Measurements from ENCODE around the gene STPG2. TPM values are rescaled to one million over a fixed set of nuclear protein-coding genes. Genes with fewer than 3 reads are reported as not detected.

Gene STPG2
- total and polyA plus RNA-seq, 10 of the 15 experiments (the other 5 are each of a cell fraction or from before 2014, with no cell fraction given): 0.13 to 0.24 TPM; not detected in 8

DNA sequence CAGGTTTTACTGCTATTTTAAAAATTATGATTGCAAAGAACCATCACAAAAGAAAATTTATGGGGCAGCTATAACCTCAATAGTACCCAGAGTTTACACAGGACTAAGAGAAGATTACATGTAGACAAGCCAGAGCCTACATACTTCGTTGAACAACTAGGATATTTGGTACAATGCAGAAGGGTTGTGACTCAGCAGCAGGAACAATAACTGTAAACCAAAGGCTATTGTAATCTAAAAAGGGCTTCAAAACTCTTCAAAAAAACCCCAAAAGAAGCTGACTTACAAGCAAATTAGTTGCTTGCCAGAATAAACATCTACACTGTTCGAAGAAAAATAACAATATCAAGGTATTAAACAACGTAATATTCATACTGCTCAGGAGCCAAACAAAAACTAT lies 618.0 kb downstream of the STPG2 start:
- 0% methylated on average over 3 of the region's 3 CpGs for WGBS (ENCODE audit: insufficient coverage, insufficient replicate concordance, low lambda C conversion rate, missing lambda C conversion rate)
- TF ChIP-seq SMAD5 (IDR thresholded peaks at IDR 0.05; ENCODE audit: low read depth) (no peak), EED (IDR thresholded peaks at IDR 0.05; ENCODE audit: low read depth) (no peak), ZNF384 (IDR thresholded peaks at IDR 0.05; ENCODE audit: borderline replicate concordance, low read depth, low read length) (no peak), ZNF207 (IDR thresholded peaks at IDR 0.05; ENCODE audit: borderline replicate concordance) (no peak), RCOR1 (conservative IDR thresholded peaks at IDR 0.05; ENCODE audit: low read depth, low read length) (no peak), CBX3 (IDR thresholded peaks at IDR 0.05; ENCODE audit: borderline replicate concordance, low read depth) (no peak), ZBED1 (IDR thresholded peaks at IDR 0.05; ENCODE audit: borderline replicate concordance) (no peak), RAD21 (IDR thresholded peaks at IDR 0.05; ENCODE audit: insufficient read depth, low read depth, low read length) (no peak), CEBPB (IDR thresholded peaks at IDR 0.05; ENCODE audit: borderline replicate concordance in 1 of 2, low read depth in 2 of 2, low read length in 2 of 2) (no peak), IKZF1 (conservative IDR thresholded peaks at IDR 0.05) (no peak), SIX5 (IDR thresholded peaks at IDR 0.05; ENCODE audit: low read depth, low read length, severe bottlenecking) (no peak), ZNF24 (IDR thresholded peaks at IDR 0.05) (no peak), BACH1 (IDR thresholded peaks at IDR 0.05; ENCODE audit: borderline replicate concordance) (no peak), WRNIP1 (IDR thresholded peaks at IDR 0.05; ENCODE audit: borderline replicate concordance, low read depth, low read length) (no peak), PAX8 (IDR thresholded peaks at IDR 0.05) (no peak), NFXL1 (IDR thresholded peaks at IDR 0.05; ENCODE audit: borderline replicate concordance) (no peak)
- TF ChIP-seq, protein P1, sequence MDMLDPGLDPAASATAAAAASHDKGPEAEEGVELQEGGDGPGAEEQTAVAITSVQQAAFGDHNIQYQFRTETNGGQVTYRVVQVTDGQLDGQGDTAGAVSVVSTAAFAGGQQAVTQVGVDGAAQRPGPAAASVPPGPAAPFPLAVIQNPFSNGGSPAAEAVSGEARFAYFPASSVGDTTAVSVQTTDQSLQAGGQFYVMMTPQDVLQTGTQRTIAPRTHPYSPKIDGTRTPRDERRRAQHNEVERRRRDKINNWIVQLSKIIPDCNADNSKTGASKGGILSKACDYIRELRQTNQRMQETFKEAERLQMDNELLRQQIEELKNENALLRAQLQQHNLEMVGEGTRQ (IDR thresholded peaks at IDR 0.05; ENCODE audit: borderline replicate concordance, low read depth, low read length): no peak
- TF ChIP-seq, protein P2, sequence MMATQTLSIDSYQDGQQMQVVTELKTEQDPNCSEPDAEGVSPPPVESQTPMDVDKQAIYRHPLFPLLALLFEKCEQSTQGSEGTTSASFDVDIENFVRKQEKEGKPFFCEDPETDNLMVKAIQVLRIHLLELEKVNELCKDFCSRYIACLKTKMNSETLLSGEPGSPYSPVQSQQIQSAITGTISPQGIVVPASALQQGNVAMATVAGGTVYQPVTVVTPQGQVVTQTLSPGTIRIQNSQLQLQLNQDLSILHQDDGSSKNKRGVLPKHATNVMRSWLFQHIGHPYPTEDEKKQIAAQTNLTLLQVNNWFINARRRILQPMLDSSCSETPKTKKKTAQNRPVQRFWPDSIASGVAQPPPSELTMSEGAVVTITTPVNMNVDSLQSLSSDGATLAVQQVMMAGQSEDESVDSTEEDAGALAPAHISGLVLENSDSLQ (IDR thresholded peaks at IDR 0.05): no peak
- TF ChIP-seq, protein P3, sequence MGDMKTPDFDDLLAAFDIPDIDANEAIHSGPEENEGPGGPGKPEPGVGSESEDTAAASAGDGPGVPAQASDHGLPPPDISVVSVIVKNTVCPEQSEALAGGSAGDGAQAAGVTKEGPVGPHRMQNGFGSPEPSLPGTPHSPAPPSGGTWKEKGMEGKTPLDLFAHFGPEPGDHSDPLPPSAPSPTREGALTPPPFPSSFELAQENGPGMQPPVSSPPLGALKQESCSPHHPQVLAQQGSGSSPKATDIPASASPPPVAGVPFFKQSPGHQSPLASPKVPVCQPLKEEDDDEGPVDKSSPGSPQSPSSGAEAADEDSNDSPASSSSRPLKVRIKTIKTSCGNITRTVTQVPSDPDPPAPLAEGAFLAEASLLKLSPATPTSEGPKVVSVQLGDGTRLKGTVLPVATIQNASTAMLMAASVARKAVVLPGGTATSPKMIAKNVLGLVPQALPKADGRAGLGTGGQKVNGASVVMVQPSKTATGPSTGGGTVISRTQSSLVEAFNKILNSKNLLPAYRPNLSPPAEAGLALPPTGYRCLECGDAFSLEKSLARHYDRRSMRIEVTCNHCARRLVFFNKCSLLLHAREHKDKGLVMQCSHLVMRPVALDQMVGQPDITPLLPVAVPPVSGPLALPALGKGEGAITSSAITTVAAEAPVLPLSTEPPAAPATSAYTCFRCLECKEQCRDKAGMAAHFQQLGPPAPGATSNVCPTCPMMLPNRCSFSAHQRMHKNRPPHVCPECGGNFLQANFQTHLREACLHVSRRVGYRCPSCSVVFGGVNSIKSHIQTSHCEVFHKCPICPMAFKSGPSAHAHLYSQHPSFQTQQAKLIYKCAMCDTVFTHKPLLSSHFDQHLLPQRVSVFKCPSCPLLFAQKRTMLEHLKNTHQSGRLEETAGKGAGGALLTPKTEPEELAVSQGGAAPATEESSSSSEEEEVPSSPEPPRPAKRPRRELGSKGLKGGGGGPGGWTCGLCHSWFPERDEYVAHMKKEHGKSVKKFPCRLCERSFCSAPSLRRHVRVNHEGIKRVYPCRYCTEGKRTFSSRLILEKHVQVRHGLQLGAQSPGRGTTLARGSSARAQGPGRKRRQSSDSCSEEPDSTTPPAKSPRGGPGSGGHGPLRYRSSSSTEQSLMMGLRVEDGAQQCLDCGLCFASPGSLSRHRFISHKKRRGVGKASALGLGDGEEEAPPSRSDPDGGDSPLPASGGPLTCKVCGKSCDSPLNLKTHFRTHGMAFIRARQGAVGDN (IDR thresholded peaks at IDR 0.05): no peak
- TF ChIP-seq, protein P4, sequence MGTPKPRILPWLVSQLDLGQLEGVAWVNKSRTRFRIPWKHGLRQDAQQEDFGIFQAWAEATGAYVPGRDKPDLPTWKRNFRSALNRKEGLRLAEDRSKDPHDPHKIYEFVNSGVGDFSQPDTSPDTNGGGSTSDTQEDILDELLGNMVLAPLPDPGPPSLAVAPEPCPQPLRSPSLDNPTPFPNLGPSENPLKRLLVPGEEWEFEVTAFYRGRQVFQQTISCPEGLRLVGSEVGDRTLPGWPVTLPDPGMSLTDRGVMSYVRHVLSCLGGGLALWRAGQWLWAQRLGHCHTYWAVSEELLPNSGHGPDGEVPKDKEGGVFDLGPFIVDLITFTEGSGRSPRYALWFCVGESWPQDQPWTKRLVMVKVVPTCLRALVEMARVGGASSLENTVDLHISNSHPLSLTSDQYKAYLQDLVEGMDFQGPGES (IDR thresholded peaks at IDR 0.05): no peak
- Histone ChIP-seq H3K27ac (ENCODE audit: control insufficient read depth, insufficient read depth) (no peak overlapping the region), H2AFZ (ENCODE audit: control insufficient read depth, low read depth, low read length) (no peak overlapping the region), H3K4me2 (ENCODE audit: control insufficient read depth, insufficient read depth) (no peak overlapping the region), H3K4me1 (ENCODE audit: control insufficient read depth, insufficient read depth, low read length) (no peaks in the 10 kb centered on the region), H3K9me3 (replicated peaks; ENCODE audit: control insufficient read depth, insufficient read depth, low read length) (no peaks in the 10 kb centered on the region), H3K79me2 (ENCODE audit: control insufficient read depth, insufficient read depth, low read length) (no peaks in the 10 kb centered on the region), H3K9ac (ENCODE audit: control insufficient read depth, insufficient read depth, low read length) (no peak overlapping the region), H3K36me3 (ENCODE audit: control insufficient read depth in 2 of 2, insufficient read depth in 2 of 2, low read length in 1 of 2) (no peaks in the 10 kb centered on the region), H3K4me3 (no peak overlapping the region), H4K20me1 (ENCODE audit: control insufficient read depth, insufficient read depth) (no peaks in the 10 kb centered on the region), H3K27me3 (replicated peaks in 1 of 2; ENCODE audit: control insufficient read depth in 2 of 2, insufficient read depth in 2 of 2, low read length in 1 of 2) (no peaks in the 10 kb centered on the region)
- ChIA-PET CTCF (no interaction called here), POLR2A (no interaction called here), SMC1A (ENCODE audit: uncharacterized antibody, unreplicated experiment) (no interaction called here), RAD21 (ENCODE audit: unreplicated experiment) (no interaction called here)
- BruUV-seq (replicated peaks): no TSS peak
- in situ Hi-C loops (cut with MboI) (no loop called here), intact Hi-C loops (cut with micrococcal nuclease; ENCODE audit: unreplicated experiment) (no loop called here)
- no peak for FAIRE-seq
- ATAC-seq: no peak
- no peak for DNase-seq (ENCODE audit: low read depth, low spot score)
